ENCODE results near the gene SLC3A2. TPM values are rescaled to one million over a fixed set of nuclear protein-coding genes. Genes with fewer than 3 reads are reported as not detected.

The SLC3A2 gene
- total RNA-seq, 1 experiment from 2014 or later, result 619 TPM

DNA sequence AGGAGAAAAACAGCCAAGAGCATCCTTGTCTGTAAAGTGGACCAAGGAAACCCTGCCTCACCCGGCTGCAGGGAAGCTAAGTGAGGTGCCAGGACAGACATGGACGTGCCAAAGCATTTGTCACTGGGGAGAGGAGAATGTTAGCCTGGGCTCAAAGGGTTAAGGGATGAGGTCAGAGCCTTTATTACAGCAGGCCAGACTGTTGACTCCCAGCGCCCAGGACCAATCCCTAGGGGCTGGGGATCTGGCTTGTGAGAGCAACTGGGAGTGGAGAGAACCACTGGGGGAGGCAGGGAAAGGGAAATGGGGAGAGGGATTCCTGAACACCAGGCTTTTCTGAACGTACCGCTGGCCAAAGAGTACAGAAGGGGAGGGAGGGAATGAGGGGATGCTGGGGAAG lies 37.8 kb downstream of the SLC3A2 start:
- intact Hi-C loops (cut with micrococcal nuclease; ENCODE audit: unreplicated experiment), result no loop called here
- POLR2A ChIA-PET (ENCODE audit: unreplicated experiment), result no interaction called here
- no peaks in the 10 kb centered on the region for H4K20me1 ChIP-seq (ENCODE audit: insufficient read depth)
- H3K9me3 ChIP-seq (ENCODE audit: insufficient read depth, low read depth), result no peaks in the 10 kb centered on the region
- no peaks in the 10 kb centered on the region for H3K79me2 ChIP-seq (ENCODE audit: low read depth)
- DNase-seq, result no peak
- H3K9me2 ChIP-seq (ENCODE audit: insufficient read depth), result no peaks in the 10 kb centered on the region
- H3K4me2 ChIP-seq, result no peak overlapping the region
- H2AFZ ChIP-seq, result no peak overlapping the region
- TF ChIP-seq, protein P1, sequence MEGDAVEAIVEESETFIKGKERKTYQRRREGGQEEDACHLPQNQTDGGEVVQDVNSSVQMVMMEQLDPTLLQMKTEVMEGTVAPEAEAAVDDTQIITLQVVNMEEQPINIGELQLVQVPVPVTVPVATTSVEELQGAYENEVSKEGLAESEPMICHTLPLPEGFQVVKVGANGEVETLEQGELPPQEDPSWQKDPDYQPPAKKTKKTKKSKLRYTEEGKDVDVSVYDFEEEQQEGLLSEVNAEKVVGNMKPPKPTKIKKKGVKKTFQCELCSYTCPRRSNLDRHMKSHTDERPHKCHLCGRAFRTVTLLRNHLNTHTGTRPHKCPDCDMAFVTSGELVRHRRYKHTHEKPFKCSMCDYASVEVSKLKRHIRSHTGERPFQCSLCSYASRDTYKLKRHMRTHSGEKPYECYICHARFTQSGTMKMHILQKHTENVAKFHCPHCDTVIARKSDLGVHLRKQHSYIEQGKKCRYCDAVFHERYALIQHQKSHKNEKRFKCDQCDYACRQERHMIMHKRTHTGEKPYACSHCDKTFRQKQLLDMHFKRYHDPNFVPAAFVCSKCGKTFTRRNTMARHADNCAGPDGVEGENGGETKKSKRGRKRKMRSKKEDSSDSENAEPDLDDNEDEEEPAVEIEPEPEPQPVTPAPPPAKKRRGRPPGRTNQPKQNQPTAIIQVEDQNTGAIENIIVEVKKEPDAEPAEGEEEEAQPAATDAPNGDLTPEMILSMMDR (conservative IDR thresholded peaks at IDR 0.05), result no peak
- TF ChIP-seq EZH2 (IDR thresholded peaks at IDR 0.05; ENCODE audit: low read depth), result no peak
- H3K27ac ChIP-seq, result no peak overlapping the region
- peaks cover 59% of the 10 kb centered on the region for H3K27me3 ChIP-seq (ENCODE audit: insufficient read depth, low read depth)
- CTCF ChIA-PET, result interaction anchor here (1.2 kb wide), 1 partner anchor 13 kb away, joined by 4 read pairs; no protein-coding TSS in a partner anchor
- H3K4me1 ChIP-seq (replicated peaks; ENCODE audit: insufficient read depth), result no peaks in the 10 kb centered on the region
- no TSS peak for BruUV-seq (replicated peaks)
- no peaks in the 10 kb centered on the region for H3K36me3 ChIP-seq (ENCODE audit: low read depth)
- H3K4me3 ChIP-seq, result no peak overlapping the region
- H3F3A ChIP-seq (ENCODE audit: insufficient read depth, low read depth), result no peaks in the 10 kb centered on the region

DNA sequence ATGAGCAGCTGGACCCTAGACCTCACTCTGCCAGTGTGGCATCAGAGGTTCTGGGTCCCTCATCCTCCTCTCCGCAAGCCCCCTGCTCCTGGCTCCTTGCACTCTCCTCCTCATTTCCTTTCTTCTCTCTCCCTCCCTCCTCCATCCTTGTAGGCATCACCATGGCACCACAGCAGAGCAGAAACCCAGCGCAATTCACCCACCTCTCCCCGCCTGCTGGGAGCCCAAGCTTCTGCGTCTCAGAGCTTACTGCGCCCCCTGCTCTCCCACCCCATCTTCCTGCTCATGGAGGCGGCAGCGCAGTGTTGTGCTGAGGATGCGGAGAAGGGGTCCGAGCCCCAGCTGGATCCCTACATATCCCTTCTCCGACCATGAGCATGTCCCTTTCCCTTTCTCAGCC lies 38.8 kb downstream of the SLC3A2 start:
- H3K9me2 ChIP-seq (ENCODE audit: insufficient read depth), result no peaks in the 10 kb centered on the region
- no peak overlapping the region for H3K4me3 ChIP-seq
- no TSS peak for BruUV-seq (replicated peaks)
- no peaks in the 10 kb centered on the region for H3K79me2 ChIP-seq (ENCODE audit: low read depth)
- DNase-seq, result no peak
- POLR2A ChIA-PET (ENCODE audit: unreplicated experiment), result no interaction called here
- H3K27me3 ChIP-seq (ENCODE audit: insufficient read depth, low read depth), result peaks cover 65% of the 10 kb centered on the region
- H4K20me1 ChIP-seq (ENCODE audit: insufficient read depth), result no peaks in the 10 kb centered on the region
- H3K36me3 ChIP-seq (ENCODE audit: low read depth), result no peaks in the 10 kb centered on the region
- H3K4me2 ChIP-seq, result no peak overlapping the region
- no peak overlapping the region for H3K27ac ChIP-seq
- no peaks in the 10 kb centered on the region for H3K4me1 ChIP-seq (replicated peaks; ENCODE audit: insufficient read depth)
- intact Hi-C loops (cut with micrococcal nuclease; ENCODE audit: unreplicated experiment), result no loop called here
- no peaks in the 10 kb centered on the region for H3F3A ChIP-seq (ENCODE audit: insufficient read depth, low read depth)
- no peaks in the 10 kb centered on the region for H3K9me3 ChIP-seq (ENCODE audit: insufficient read depth, low read depth)
- CTCF ChIA-PET, result interaction anchor here (1.2 kb wide), 1 partner anchor 13 kb away, joined by 4 read pairs; no protein-coding TSS in a partner anchor
- TF ChIP-seq, protein P1 (conservative IDR thresholded peaks at IDR 0.05), result no peak
- TF ChIP-seq EZH2 (IDR thresholded peaks at IDR 0.05; ENCODE audit: low read depth), result no peak
- H2AFZ ChIP-seq, result no peak overlapping the region

DNA sequence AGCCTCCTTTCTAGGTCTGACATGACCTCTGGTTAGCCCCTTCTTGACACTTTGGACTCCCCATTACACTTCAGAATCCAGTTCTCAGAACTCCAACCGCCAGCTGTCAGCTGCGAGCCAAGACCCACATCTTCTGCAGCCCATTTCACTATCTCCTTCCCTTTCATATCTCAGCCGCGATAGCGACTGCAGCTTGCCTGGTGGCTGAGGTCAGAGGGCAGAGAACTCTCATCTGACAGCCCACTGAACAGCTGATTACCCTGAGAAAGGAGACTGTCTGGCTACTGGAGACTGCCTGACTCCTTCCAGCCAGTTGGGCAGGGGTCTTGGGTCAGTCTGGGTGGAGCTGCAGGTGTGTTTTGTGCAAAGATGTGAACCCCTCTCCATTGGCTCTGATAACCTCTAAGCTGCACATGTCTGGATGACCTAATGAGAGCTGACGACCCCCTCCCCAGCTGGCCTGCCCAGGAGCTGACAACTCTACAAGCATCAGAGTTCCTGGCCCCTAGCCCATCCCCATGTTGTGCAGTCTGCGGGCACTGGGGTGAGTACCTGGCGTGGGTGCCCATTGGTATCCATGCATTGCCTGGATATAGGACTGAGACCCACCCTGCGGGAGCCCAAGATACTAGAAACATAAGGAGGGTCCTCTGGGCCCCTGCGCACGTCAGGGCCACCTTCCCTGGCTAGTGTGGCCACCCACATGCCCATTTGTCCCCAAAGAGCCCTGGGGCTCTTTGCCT lies 39.4 kb downstream of the SLC3A2 start:
- H3K27me3 ChIP-seq (ENCODE audit: insufficient read depth, low read depth), result peaks cover 67% of the 10 kb centered on the region
- H3K4me1 ChIP-seq (replicated peaks; ENCODE audit: insufficient read depth), result no peaks in the 10 kb centered on the region
- H3K4me2 ChIP-seq, result no peak overlapping the region
- no peaks in the 10 kb centered on the region for H3K36me3 ChIP-seq (ENCODE audit: low read depth)
- no peak overlapping the region for H2AFZ ChIP-seq
- intact Hi-C loops (cut with micrococcal nuclease; ENCODE audit: unreplicated experiment), result no loop called here
- no peak for DNase-seq
- H3K4me3 ChIP-seq, result no peak overlapping the region
- BruUV-seq (replicated peaks), result no TSS peak
- no peaks in the 10 kb centered on the region for H4K20me1 ChIP-seq (ENCODE audit: insufficient read depth)
- no peak overlapping the region for H3K27ac ChIP-seq
- no peaks in the 10 kb centered on the region for H3K9me3 ChIP-seq (ENCODE audit: insufficient read depth, low read depth)
- ChIA-PET POLR2A (ENCODE audit: unreplicated experiment) (no interaction called here), CTCF (interaction anchor here (1.2 kb wide), 1 partner anchor 14 kb away, joined by 4 read pairs; no protein-coding TSS in a partner anchor)
- no peaks in the 10 kb centered on the region for H3K9me2 ChIP-seq (ENCODE audit: insufficient read depth)
- no peak for TF ChIP-seq EZH2 (IDR thresholded peaks at IDR 0.05; ENCODE audit: low read depth)
- TF ChIP-seq, protein P1 (conservative IDR thresholded peaks at IDR 0.05), result no peak
- H3K79me2 ChIP-seq (ENCODE audit: low read depth), result no peaks in the 10 kb centered on the region
- H3F3A ChIP-seq (ENCODE audit: insufficient read depth, low read depth), result no peaks in the 10 kb centered on the region
